ENCODE measurements around the gene RDH8. TPM values are rescaled to one million over a fixed set of nuclear protein-coding genes. Genes with fewer than 3 reads are reported as not detected.

RDH8 gene
- total RNA-seq, 1 experiment from 2014 or later, result not detected

- Histone ChIP-seq H3K4me1 (peaks cover 15% of the 10 kb centered on the region), H3K9me3 (no peaks in the 10 kb centered on the region), H3K27me3 (replicated peaks; ENCODE audit: control insufficient read depth, insufficient read depth, low read length) (no peaks in the 10 kb centered on the region), H3K36me3 (ENCODE audit: control insufficient read depth, insufficient read depth, low read length) (no peaks in the 10 kb centered on the region), H3K4me3 (ENCODE audit: low read depth, low read length) (no peak overlapping the region)
- no peak overlapping the region for H3K4me3 Mint-ChIP-seq (ENCODE audit: unreplicated experiment)
- H3K9me3 Mint-ChIP-seq (ENCODE audit: unreplicated experiment), result no peaks in the 10 kb centered on the region
- intact Hi-C loops (cut with micrococcal nuclease; ENCODE audit: unreplicated experiment), result no loop called here
- BruUV-seq (replicated peaks), result no TSS peak
- peaks cover 10% of the 10 kb centered on the region for H3K4me1 Mint-ChIP-seq (ENCODE audit: low read depth, unreplicated experiment)
- H3K36me3 Mint-ChIP-seq (ENCODE audit: insufficient read depth, unreplicated experiment), result no peaks in the 10 kb centered on the region
- ChIA-PET CTCF (no interaction called here), POLR2A (no interaction called here)
- H3K27ac Mint-ChIP-seq (ENCODE audit: unreplicated experiment), result no peak overlapping the region
- H3K27me3 Mint-ChIP-seq (ENCODE audit: insufficient read depth, unreplicated experiment), result peaks cover 15% of the 10 kb centered on the region
- no peak for TF ChIP-seq CTCF (IDR thresholded peaks at IDR 0.05; ENCODE audit: insufficient read depth in 1 of 2, low read depth in 1 of 2, low read length in 1 of 2, severe bottlenecking in 1 of 2, unreplicated experiment in 1 of 2)
- DNase-seq, result peak in 1 of 2 experiments; percentile 37
Observed at GRCh38 chr19:10036601-10037071, 23.4 kb downstream of the RDH8 start.

GRCh38 chr19:10037367-10037766 is 24.1 kb downstream of the RDH8 start:
- no peak overlapping the region for H3K27ac Mint-ChIP-seq (ENCODE audit: unreplicated experiment)

GRCh38 chr19:10037809-10038208 is 24.5 kb downstream of the RDH8 start:
- no peak for DNase-seq
- no peaks in the 10 kb centered on the region for H3K9me3 ChIP-seq
- no peaks in the 10 kb centered on the region for H3K36me3 ChIP-seq (ENCODE audit: control insufficient read depth, insufficient read depth, low read length)
- H3K4me3 ChIP-seq (ENCODE audit: low read depth, low read length), result no peak overlapping the region
- H3K4me1 ChIP-seq, result peaks cover 15% of the 10 kb centered on the region
- H3K36me3 Mint-ChIP-seq (ENCODE audit: insufficient read depth, unreplicated experiment), result no peaks in the 10 kb centered on the region
- ChIA-PET CTCF (interaction anchor here (1.2 kb wide), 1 partner anchor 37 kb away, joined by 5 read pairs; no protein-coding TSS in a partner anchor), POLR2A (no interaction called here)
- H3K27me3 ChIP-seq (replicated peaks; ENCODE audit: control insufficient read depth, insufficient read depth, low read length), result no peaks in the 10 kb centered on the region
- no peak overlapping the region for H3K4me3 Mint-ChIP-seq (ENCODE audit: unreplicated experiment)
- no TSS peak for BruUV-seq (replicated peaks)
- H3K9me3 Mint-ChIP-seq (ENCODE audit: unreplicated experiment), result no peaks in the 10 kb centered on the region
- peaks cover 8% of the 10 kb centered on the region for H3K27me3 Mint-ChIP-seq (ENCODE audit: insufficient read depth, unreplicated experiment)
- intact Hi-C loops (cut with micrococcal nuclease; ENCODE audit: unreplicated experiment), result no loop called here
- no peak overlapping the region for H3K27ac Mint-ChIP-seq (ENCODE audit: unreplicated experiment)
- TF ChIP-seq CTCF (IDR thresholded peaks at IDR 0.05; ENCODE audit: insufficient read depth in 1 of 2, low read depth in 1 of 2, low read length in 1 of 2, severe bottlenecking in 1 of 2, unreplicated experiment in 1 of 2), result no peak
- peaks cover 9% of the 10 kb centered on the region for H3K4me1 Mint-ChIP-seq (ENCODE audit: low read depth, unreplicated experiment)

More at GRCh38 chr19:10037367-10037766, 24.1 kb downstream of the RDH8 start:
- Histone ChIP-seq H3K9me3 (no peaks in the 10 kb centered on the region), H3K4me3 (ENCODE audit: low read depth, low read length) (no peak overlapping the region), H3K27me3 (replicated peaks; ENCODE audit: control insufficient read depth, insufficient read depth, low read length) (no peaks in the 10 kb centered on the region), H3K4me1 (peaks cover 15% of the 10 kb centered on the region), H3K36me3 (ENCODE audit: control insufficient read depth, insufficient read depth, low read length) (no peaks in the 10 kb centered on the region)
- ChIA-PET POLR2A (no interaction called here), CTCF (interaction anchor here (1.2 kb wide), 1 partner anchor 37 kb away, joined by 5 read pairs; no protein-coding TSS in a partner anchor)
- Mint-ChIP-seq H3K36me3 (ENCODE audit: insufficient read depth, unreplicated experiment) (no peaks in the 10 kb centered on the region), H3K9me3 (ENCODE audit: unreplicated experiment) (no peaks in the 10 kb centered on the region), H3K4me1 (ENCODE audit: low read depth, unreplicated experiment) (peaks cover 10% of the 10 kb centered on the region), H3K27me3 (ENCODE audit: insufficient read depth, unreplicated experiment) (peaks cover 12% of the 10 kb centered on the region), H3K4me3 (ENCODE audit: unreplicated experiment) (no peak overlapping the region)
- DNase-seq, result no peak
- intact Hi-C loops (cut with micrococcal nuclease; ENCODE audit: unreplicated experiment), result no loop called here
- no peak for TF ChIP-seq CTCF (IDR thresholded peaks at IDR 0.05; ENCODE audit: insufficient read depth in 1 of 2, low read depth in 1 of 2, low read length in 1 of 2, severe bottlenecking in 1 of 2, unreplicated experiment in 1 of 2)
- BruUV-seq (replicated peaks), result no TSS peak
